Lower lobe of right lung (tissue), 2 donors: ENCODE measurements around the gene NCOA3. TPM values are rescaled to one million over a fixed set of nuclear protein-coding genes. Genes with fewer than 3 reads are reported as not detected.
"Not testable (repeated sequence)": the region's sequence is repeated elsewhere in the genome, so short reads cannot be mapped to it uniquely, and the experiment has no call there.

Source experiments
- ATAC-seq, 2 donors: fragments of 200-7000 bp; cut with Tn5 transposase; one replicate each; pipeline ENCODE4 v1.9.1; 2020 to 2022; ENCODE audit warnings: mild to moderate bottlenecking in 2 of 2, moderate library complexity in 2 of 2
- DNase-seq: peaks from one replicate; pipeline ENCODE4 v3.0.0-alpha.2; 2020
- H3K27ac ChIP-seq: fragments of 200-600 bp; one replicate; pipeline ENCODE4 v1.8.0; 2022
- H3K27me3 ChIP-seq: fragments of 200-600 bp; one replicate; pipeline ENCODE4 v1.8.0; 2022; ENCODE audit warnings: low read depth
- H3K36me3 ChIP-seq: fragments of 200-600 bp; one replicate; pipeline ENCODE4 v1.8.0; 2022; ENCODE audit warnings: mild to moderate bottlenecking
- H3K4me1 ChIP-seq: fragments of 200-600 bp; one replicate; pipeline ENCODE4 v1.8.0; 2022
- H3K4me3 ChIP-seq: fragments of 200-600 bp; one replicate; pipeline ENCODE4 v1.8.0; 2022; ENCODE audit warnings: mild to moderate bottlenecking
- H3K9me3 ChIP-seq: fragments of 200-600 bp; one replicate; pipeline ENCODE4 v1.8.0; 2022
- intact Hi-C: fragments of 100-400 bp; cut with DNase I; formaldehyde crosslinking; loops from one replicate; pipeline ENCODE4 v1.11.0; 2022
- total RNA-seq: library from RNA; stranded (reverse); fragmentation: NEBNext Ultra II Directional; extraction: Animal tissue kit (Norgen Biotek cat#: 25700); gene quantifications from one replicate; pipeline ENCODE4 v1.2.1, GENCODE V29; 2021
- TF ChIP-seq, protein P1 (sequence below): fragments of 200-600 bp; IDR thresholded peaks from one replicate; pipeline ENCODE4 v1.8.0; 2022; ENCODE audit warnings: antibody characterized with exemption, mild to moderate bottlenecking
- donor health status: DM: no; HTN: yes; CAD: no; lungs with severe emphysema.

The NCOA3 gene
- total RNA-seq, 1 donor from 2014 or later: 42.1 TPM

DNA sequence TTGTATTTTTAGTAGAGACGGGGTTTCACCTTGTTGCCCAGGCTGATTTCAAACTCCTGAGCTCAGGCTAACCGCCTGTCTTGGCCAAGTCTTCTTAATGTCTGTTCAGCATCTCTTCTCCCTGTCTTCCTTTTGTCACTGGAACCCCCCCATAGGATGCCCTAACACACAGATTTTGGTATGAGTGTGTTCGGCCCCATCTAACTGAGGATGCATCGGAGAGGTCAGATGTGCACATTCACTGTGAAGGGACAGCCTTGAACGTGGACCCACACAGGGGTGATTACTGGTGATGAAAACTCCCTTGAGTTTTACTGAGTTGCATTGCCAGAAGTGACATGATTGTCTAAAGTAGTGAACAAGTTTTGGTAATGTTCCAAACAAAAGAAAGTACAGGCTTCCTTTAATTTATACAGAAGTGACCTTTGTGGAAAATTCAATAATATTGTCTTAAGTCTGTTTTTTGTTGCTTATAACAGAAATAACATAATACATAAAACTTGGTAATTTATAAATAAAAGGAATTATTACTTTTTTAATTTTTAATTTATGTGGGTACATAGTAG lies 40.5 kb upstream of the NCOA3 start:
- Histone ChIP-seq H3K27ac (no peak overlapping the region), H3K4me3 (no peak overlapping the region), H3K4me1 (peaks cover 28% of the 10 kb centered on the region), H3K27me3 (no peaks in the 10 kb centered on the region), H3K9me3 (no peaks in the 10 kb centered on the region), H3K36me3 (no peaks in the 10 kb centered on the region)
- intact Hi-C loops: no loop called here
- no peak for ATAC-seq
- DNase-seq: no peak
- TF ChIP-seq, protein P1, sequence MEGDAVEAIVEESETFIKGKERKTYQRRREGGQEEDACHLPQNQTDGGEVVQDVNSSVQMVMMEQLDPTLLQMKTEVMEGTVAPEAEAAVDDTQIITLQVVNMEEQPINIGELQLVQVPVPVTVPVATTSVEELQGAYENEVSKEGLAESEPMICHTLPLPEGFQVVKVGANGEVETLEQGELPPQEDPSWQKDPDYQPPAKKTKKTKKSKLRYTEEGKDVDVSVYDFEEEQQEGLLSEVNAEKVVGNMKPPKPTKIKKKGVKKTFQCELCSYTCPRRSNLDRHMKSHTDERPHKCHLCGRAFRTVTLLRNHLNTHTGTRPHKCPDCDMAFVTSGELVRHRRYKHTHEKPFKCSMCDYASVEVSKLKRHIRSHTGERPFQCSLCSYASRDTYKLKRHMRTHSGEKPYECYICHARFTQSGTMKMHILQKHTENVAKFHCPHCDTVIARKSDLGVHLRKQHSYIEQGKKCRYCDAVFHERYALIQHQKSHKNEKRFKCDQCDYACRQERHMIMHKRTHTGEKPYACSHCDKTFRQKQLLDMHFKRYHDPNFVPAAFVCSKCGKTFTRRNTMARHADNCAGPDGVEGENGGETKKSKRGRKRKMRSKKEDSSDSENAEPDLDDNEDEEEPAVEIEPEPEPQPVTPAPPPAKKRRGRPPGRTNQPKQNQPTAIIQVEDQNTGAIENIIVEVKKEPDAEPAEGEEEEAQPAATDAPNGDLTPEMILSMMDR: no peak

GRCh38 chr20:47461906-47462305 lies 39.8 kb upstream of the NCOA3 start:
- H3K27me3 ChIP-seq, H3K9me3 ChIP-seq, intact Hi-C loops, H3K27ac ChIP-seq, DNase-seq, H3K36me3 ChIP-seq, H3K4me3 ChIP-seq, ATAC-seq: not testable (repeated sequence)
- H3K4me1 ChIP-seq: peaks cover 28% of the 10 kb centered on the region

DNA sequence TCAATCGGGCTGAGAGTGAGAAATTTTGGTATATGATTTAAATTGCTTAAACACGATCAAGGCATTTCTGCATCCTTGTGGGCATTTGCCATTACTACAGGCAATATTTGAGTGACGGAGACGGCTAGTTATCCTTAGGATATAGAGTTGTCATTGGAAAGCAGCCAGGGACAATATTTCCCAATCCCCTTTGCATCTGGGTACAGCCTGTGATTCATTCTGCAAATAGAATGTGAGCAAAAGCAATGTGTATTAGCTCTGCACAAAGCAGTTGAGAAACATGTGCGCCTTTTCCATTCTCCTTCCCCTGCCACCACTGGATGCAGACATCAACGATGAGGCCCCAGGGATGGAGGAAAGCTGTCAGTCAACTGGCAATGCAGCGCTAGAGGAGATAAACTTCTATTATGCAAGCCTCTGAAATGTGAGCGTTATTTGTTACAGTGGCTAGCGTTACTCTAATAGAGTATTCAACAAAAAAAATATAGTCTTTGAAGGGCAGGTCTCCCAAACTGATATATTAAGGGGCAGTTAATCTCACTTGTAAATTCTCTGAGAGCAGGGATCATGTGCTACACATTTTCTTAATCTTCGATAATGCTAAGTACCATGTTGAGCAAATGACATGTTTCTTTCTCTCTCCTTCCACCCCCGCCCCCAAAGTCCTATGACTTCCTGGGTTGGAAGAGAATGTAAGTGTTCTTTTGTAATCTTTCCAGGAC lies 37.1 kb upstream of the NCOA3 start:
- no peaks in the 10 kb centered on the region for H3K36me3 ChIP-seq
- no peaks in the 10 kb centered on the region for H3K27me3 ChIP-seq
- no peak for DNase-seq
- TF ChIP-seq, protein P1: peak; percentile 40
- peak; percentile 92 for ATAC-seq
- H3K9me3 ChIP-seq: no peaks in the 10 kb centered on the region
- no peak overlapping the region for H3K4me3 ChIP-seq
- H3K4me1 ChIP-seq: peaks cover 28% of the 10 kb centered on the region
- H3K27ac ChIP-seq: peak overlapping the region; percentile 58
- intact Hi-C loops: no loop called here

GRCh38 chr20:47465335-47466090 lies 36.2 kb upstream of the NCOA3 start:
- Histone ChIP-seq H3K9me3 (no peaks in the 10 kb centered on the region), H3K4me1 (peaks cover 28% of the 10 kb centered on the region), H3K4me3 (no peak overlapping the region), H3K27ac (peak overlapping the region; percentile 44), H3K36me3 (no peaks in the 10 kb centered on the region), H3K27me3 (no peaks in the 10 kb centered on the region)
- no peak for ATAC-seq
- DNase-seq: no peak
- intact Hi-C loops: no loop called here
- TF ChIP-seq, protein P1: no peak

DNA sequence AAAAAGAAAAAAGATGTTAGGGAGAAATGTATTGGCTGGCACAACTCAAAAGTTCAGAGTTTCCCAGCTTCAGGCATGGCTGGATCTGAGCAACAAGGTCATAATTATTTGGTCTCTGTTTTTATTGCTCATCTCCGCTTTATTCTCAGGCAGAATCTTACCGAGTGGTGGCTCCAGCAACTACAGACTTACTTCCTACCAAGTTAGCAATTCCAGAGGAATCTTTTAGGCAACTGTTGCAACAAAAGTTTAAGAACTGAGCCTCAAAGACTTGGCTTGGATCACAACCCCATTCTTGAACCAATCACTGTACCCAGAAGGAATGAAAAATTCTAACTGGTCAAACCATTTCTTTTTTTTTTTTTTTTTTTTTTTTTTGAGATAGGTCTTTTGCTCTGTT lies 35.5 kb upstream of the NCOA3 start:
- TF ChIP-seq, protein P1: no peak
- Histone ChIP-seq H3K4me1 (peaks cover 28% of the 10 kb centered on the region), H3K27me3 (no peaks in the 10 kb centered on the region), H3K4me3 (no peak overlapping the region), H3K9me3 (no peaks in the 10 kb centered on the region), H3K27ac (no peak overlapping the region), H3K36me3 (no peaks in the 10 kb centered on the region)
- ATAC-seq: no peak
- intact Hi-C loops: no loop called here
- DNase-seq: no peak
